Omental fat pad (tissue), 4 donors: ENCODE results near the gene CLDN6. TPM values are rescaled to one million over a fixed set of nuclear protein-coding genes. Genes with fewer than 3 reads are reported as not detected.
"Not testable (repeated sequence)": the region's sequence is repeated elsewhere in the genome, so short reads cannot be mapped to it uniquely, and the experiment has no call there.

Experiments used
- ATAC-seq: fragments of 150-250 bp; one replicate; pipeline ENCODE4 v1.9.1; 2016; ENCODE audit warnings: mild to moderate bottlenecking, moderate library complexity; ENCODE audit not compliant: low FRiP score
- DNase-seq: peaks from one replicate; pipeline ENCODE4 v3.0.0-alpha.2; 2019; ENCODE audit warnings: low spot score
- CTCF ChIP-seq, 3 donors: fragments of 450-650 bp; IDR thresholded peaks; one replicate each; pipeline ENCODE4 v1.5.1; 2016 to 2017; ENCODE audit warnings: antibody characterized with exemption in 3 of 3, mild to moderate bottlenecking in 3 of 3, moderate library complexity in 2 of 3
- total RNA-seq, 4 donors: library from RNA; depleted of rRNA; stranded (reverse); fragments of >200 nt; gene quantifications; one replicate each; pipeline ENCODE4 v1.1.0, GENCODE V29; 2016

Gene CLDN6
- total RNA-seq, 4 donors from 2014 or later: not detected

- no peak for TF ChIP-seq CTCF (IDR thresholded peaks at IDR 0.05)
- ATAC-seq (no peak), DNase-seq (no peak)
Observed at GRCh38 chr16:3056336-3057180, 38.6 kb upstream of the CLDN6 start.

- not testable (repeated sequence) for ATAC-seq, DNase-seq
Observed at GRCh38 chr16:3055734-3056115, 37.7 kb upstream of the CLDN6 start.

DNA sequence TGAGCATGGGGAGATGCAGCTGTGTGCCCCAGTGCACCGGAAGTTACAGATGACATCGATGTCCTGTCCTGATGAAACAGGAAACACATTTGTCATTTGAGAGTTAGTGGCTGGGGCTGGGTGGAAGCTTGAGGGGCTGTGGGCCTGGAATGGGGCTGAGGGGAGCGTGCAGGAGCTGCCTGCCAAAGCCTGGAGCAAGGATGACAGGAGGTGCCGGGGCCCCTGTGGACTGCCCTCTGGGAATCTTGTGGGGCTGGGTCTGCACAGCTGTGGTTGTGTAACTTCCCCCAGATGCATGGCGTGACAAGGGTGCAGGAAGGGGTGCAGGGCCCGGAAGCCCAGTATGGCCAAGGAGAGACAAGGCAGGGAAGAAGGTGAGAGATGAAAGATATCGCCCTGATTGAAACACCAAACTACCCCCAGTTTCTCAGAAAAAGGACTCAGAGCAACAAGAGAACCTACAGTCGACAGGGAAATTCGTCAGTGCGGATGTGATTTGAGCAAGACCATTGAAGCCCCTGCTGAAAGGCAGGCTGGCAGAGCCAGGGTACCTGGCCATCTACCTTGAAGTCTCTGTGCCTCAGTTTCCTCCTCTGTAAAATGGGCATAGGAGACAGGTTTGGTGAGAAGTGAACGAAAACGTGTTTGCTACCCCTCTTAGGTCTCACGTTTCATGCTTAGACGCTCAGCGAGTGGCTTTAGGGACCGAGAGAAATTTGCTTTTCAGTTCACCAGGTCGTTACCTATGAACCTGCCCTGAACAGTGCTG, 37.2 kb upstream of the CLDN6 start:
- no peak for ATAC-seq
- TF ChIP-seq CTCF (IDR thresholded peaks at IDR 0.05): no peak

GRCh38 chr16:3053330-3053710, 35.3 kb upstream of the CLDN6 start:
- not testable (repeated sequence) for ATAC-seq, DNase-seq

More for the DNA sequence above, 37.2 kb upstream of the CLDN6 start:
- DNase-seq: no peak

DNA sequence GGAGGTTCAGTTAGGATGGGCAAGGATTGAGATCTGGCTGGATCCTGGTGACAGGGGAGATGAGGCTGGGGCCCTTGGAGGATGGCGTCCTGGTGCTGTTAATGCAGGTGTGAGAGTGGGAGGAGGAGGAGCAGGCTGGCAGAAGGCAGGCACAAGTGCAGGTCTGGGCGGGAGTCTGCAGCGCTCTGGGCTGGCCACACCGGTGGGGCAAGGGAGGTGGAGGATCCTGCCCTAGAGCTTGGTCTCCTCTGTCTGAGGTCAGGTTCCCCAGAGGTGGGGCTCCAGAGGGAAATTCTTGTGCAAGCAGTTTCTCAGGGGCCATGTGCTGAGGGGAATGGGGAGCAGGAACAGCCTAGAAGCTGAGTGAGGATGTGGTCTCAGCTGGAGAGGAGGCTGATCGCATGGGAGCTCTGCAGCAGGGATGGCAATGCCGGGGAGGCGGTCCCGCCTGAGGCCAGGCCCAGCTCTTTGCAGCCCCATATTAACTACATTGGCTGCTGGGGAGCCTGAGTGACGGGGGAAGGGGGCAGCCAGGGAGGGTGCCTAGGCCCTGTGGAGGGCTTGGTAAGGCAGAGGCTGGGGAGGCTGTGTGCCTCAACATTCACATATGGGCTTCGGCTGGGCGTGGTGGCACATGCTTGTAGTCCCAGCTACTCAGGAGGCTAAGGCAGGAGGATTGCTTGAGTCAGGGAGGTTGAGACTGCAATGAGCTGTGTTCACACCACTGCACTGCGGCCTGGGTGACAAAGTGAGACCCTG, 34.8 kb upstream of the CLDN6 start:
- not testable (repeated sequence) for ATAC-seq, DNase-seq

- no peak for DNase-seq
- no peak for TF ChIP-seq CTCF (IDR thresholded peaks at IDR 0.05)
- no peak for ATAC-seq
Observed at GRCh38 chr16:3051494-3051893, 33.5 kb upstream of the CLDN6 start.

DNA sequence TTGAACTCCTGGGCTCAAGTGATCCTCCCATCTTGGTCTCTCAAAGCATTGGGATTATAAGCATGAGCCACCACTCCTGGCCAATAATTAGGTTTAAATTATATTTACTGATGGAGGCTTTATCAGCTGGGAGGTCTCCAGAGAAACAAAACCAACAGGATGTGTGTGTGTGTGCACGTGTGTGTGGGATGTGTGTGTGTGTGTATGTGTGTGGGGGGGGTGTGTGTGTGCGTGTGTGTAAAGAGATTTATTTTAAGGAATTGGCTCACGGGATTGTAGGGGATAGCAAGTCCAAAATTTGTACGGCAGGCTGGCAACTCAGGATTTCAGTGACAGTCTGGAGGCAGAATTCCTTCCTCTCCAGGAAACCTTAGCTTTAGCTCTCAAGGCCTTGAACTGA, 33.0 kb upstream of the CLDN6 start:
- no peak for TF ChIP-seq CTCF (IDR thresholded peaks at IDR 0.05)
- no peak for DNase-seq
- no peak for ATAC-seq

DNA sequence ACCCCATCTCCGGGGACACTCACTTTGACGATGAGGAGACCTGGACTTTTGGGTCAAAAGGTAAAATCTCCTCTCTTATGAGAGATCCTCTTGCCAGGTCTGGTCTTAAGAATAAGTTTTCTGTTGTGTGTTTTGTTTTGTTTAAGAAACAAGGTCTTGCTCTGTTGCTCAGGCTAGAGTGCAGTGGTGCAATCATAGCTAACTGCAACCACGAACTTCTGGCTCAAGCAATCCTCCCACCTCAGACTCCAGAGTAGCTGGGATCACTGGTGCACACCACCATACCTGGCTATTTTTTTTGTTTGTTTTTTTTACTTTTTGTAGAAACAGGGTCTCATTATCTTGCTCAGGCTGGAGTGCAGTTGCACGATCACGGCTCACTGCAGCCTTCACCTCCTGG, 32.5 kb upstream of the CLDN6 start:
- no peak for DNase-seq
- no peak for TF ChIP-seq CTCF (IDR thresholded peaks at IDR 0.05)
- no peak for ATAC-seq
